NK-92 treated with Interleukin-12 subunit alpha and Interleukin-12 subunit beta, amount 100 ng/mL, for 24 hours (cell line): ENCODE measurements around the gene SMYD4.
"Not testable (repeated sequence)": the region's sequence is repeated elsewhere in the genome, so short reads cannot be mapped to it uniquely, and the experiment has no call there.

Source experiments
- DNase-seq: peaks from one replicate; lab custom pipeline; 2025; lab: John Stamatoyannopoulos, UW

SMYD4 gene

GRCh38 chr17:1753767-1754429 lies 75.8 kb downstream of the SMYD4 start:
- no peak for DNase-seq

GRCh38 chr17:1752425-1753262 lies 77.1 kb downstream of the SMYD4 start:
- no peak for DNase-seq

DNA sequence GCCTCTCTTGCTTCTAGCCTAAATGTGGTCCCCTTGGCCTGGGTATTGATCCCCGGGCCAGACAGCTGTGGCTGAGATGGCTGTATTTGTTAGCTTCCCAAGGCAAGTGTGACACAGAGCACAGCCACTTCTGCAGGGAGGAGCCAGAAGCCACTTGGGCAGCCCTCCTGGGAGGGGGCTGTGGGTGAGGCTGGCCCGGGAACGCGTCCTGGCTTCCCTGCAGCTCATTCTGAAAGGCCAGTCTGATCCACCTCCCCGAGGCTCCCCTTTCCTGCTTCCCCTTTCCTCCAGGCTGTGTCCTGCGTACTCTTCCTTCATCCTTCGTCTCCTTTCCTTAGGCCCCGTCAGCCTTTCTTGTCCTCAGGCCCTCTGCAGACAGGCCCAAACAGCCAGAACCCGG lies 79.1 kb downstream of the SMYD4 start:
- DNase-seq = no peak

GRCh38 chr17:1746975-1747543 lies 82.6 kb downstream of the SMYD4 start:
- no peak for DNase-seq

- no peak for DNase-seq
These were observed 84.1 kb downstream of the SMYD4 start for GRCh38 chr17:1745513-1746020.

DNA sequence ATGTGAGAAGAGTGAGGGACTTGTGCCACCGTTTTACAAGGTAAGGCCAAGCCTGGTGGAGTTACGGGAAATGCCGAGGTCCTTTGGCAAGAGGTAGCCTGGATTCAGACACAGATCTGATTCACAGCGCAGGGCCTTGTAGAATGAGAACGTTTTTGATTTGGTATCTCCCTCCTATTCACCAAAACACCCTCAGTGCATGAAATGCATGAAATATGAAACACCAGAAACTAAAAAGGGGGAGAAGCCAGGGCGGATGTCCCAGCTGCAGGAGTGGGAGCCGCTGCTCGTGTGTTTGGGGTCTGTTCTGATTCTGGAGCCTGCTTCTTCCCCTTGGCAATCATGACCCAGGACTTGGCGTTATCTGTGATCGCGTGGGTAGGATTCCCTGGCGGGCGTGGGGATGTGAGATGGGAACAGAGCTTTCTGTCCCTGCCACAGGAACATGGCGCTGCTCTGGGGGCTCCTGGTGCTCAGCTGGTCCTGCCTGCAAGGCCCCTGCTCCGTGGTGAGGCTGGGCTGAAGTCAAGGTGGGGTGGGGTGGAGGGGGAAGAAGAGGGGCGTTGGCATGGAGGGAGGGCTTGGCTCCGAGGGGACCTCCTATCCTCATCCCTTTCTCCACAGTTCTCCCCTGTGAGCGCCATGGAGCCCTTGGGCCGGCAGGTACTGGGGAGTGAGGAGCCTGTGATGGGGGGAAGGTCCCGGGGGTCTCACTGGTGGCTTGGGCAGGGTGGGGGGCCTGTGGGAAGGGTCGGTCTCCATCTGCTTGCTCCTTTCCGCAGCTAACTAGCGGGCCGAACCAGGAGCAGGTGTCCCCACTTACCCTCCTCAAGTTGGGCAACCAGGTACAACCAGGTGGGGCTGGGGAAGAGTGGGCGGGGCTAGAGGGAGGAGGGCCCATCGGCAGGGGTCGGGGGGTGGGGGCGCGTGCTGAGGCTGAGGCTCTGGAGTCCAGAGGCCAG lies 84.9 kb downstream of the SMYD4 start:
- DNase-seq = no peak

- no peak for DNase-seq
These were observed 86.6 kb downstream of the SMYD4 start for GRCh38 chr17:1743088-1743439.

- no peak for DNase-seq
These were observed 87.2 kb downstream of the SMYD4 start, which contains the start of gene SERPINF2 for GRCh38 chr17:1742371-1743087. SERPINF2 (plus strand) TSS chr17:1742871; CDS start chr17:1744996, 2,125 bp downstream.

DNA sequence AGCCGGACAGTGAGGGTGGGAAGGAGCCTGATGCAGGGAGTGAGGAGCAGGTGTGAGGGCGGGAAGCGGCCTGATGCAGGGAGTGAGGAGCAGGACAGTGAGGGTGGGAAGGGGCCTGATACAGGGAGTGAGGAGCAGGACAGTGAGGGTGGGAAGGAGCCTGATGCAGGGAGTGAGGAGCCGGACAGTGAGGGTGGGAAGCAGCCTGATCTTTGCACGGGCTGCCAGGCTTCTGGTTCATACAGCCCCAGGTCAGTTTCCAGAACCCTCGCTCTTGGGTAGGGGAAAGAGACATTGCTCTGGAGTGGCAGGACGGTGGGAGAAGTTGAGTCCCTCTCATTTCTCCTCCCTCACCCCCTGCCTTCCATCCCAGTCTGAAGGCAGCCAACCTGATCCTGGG lies 87.8 kb downstream of the SMYD4 start:
- DNase-seq = not testable (repeated sequence)

GRCh38 chr17:1737531-1738291 lies 92.0 kb downstream of the SMYD4 start:
- no peak for DNase-seq

- DNase-seq = no peak
These were observed 93.1 kb downstream of the SMYD4 start for GRCh38 chr17:1736348-1737281.

GRCh38 chr17:1735834-1736347 lies 93.8 kb downstream of the SMYD4 start:
- DNase-seq = no peak

DNA sequence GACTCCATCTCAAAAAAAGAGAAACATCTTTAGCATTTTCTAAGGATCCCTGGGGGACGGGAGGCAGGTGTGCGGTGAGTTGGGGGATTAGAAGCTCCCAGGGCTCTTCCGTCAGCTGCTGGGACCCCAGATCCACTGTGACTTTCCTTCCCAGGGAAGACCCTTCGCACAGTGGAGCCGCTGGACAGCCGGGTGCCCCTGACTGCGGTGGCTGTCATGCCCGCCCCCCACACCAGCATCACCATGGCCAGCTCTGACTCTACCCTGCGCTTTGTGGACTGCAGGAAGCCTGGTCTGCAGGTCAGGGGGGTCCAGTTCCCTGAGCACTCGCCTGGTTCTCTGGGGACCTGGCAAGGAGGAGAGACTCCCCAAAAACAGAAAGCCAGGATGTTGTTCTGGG lies 94.3 kb downstream of the SMYD4 start:
- no peak for DNase-seq

- no peak for DNase-seq
These were observed 95.9 kb downstream of the SMYD4 start for GRCh38 chr17:1733759-1734158.

DNA sequence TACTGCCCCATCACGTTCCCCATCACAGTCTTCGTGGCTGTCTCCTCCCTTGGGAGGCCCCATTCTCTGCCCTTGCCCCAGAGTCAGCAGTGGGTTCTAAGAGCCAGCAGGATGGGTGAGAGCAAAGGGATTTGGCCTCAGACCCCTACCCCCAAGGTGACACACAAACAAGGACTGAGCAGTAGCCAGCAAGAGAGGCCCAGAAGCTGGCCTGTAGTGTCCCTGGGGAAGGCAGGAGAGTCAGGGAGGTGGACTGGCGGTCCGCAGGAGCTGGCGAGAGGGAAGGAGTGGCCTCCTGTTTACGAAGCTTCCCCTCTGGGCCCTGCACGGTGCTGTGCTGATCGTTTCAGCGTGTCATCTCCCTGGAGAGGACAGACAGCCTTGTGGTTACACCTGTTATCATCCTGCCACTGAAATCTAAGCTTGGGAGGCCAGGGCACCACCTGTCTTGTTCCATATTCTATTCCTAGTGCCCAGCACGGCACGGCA lies 96.8 kb downstream of the SMYD4 start:
- DNase-seq = no peak

GRCh38 chr17:1732241-1732832 lies 97.4 kb downstream of the SMYD4 start:
- DNase-seq = no peak

DNA sequence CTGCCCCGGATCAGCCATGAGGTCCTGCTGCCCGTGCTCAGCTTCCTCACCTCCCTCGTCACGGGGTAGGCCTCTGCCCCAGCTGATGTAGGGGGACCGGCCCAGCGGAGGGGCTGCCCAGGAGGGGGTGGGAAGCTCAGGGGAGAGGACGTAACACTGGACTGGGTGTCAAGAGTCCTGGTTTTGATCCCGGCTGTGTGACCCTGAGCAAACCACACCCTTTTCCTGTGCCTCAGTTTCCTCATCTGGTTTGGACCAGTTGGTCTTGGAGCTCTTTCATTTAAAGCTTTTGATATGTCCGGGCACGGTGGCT lies 98.6 kb downstream of the SMYD4 start:
- no peak for DNase-seq

DNA sequence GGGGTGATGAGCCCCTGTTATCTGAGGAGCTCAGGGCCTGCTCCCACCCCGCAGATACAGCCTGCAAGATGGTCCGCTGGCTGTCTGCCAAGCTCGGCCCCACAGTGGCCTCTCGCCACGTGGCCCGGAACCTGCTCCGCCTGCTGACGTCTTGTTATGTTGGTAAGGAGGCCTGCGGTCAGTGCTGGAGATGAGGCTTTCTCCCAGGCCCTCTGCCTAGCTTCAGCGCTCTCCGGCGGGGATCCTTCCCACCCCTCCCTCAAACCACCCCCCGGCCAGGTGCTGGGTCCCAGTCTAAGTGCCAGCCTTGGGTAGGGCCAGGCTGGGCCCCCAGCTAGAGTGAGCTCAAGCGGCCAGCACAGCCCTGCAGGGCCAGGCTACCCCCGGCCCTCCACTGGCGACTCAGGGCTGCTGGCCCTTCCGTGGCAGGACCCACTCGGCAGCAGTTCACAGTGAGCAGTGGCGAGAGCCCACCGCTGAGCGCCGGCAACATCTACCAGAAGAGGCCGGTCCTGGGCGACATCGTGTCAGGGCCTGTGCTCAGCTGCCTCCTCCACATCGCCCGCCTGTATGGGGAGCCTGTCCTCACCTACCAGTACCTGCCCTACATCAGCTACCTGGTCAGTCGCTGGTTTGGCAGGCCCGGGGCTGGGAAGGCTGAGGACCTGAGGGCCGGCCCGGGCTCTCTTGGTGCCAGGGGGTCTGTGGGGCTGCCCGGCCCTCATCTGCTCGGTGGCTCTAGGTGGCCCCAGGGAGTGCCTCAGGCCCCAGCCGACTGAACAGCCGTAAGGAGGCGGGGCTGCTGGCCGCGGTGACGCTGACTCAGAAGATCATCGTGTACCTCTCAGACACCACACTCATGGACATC lies 99.1 kb downstream of the SMYD4 start:
- DNase-seq = no peak
